Astrocyte of the hippocampus (primary cell): ENCODE measurements around the gene METTL25B.

Source experiments
- DNase-seq: peaks from one replicate; pipeline ENCODE4 v3.0.0; 2011; ENCODE audit warnings: low read depth, low spot score

METTL25B gene

DNA sequence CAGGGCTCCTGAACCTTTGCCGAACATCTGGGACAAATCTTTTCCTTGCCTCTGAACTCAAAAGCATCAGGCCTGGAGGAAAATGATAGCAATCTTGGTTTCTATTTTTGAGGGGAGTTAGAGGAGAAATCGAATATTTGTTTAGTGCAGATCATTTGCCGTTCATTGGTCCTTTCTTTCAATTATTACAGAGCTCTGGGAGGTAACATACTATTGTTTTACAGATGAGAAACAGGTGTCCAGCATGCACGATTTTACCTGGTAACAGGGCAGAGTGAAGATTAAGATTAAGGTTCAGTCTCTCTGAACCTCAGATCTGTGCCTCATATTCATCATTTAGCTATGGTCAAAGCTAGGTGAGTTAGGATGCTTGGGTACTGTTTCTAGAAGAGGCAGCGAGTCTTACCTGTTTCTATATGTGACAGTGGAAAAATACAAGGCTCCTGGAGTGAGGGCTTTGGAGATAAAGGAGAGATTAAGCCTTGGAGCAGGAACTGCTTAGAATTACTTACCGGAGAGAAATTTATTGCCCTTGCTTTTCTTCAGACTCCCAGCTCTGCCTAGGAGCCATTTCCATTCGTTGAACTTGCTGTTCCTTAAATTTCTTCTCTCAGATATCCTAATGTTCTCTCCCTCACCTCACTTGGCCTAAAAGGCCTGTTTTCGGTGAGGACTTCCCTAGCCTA lies 40.5 kb downstream of the METTL25B start:
- no peak for DNase-seq

DNA sequence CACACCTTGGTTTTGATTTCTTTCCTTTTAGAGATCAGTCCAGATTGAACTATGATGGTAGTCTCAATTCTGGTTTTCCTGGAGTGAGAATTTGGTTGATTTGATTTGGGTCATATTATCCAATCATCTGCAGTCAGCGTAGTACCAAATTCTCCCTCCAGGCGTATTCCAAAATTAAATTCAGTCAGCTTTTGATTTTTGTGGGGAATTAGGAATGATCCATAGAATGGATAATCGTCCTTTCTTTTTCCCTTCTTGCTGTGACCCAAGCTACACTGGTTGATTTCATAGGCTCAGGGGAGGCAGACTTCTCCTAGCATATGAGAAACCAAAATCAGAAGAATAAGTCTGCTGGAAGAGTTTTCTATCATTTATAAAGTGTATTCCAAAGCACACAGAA lies 44.0 kb downstream of the METTL25B start:
- DNase-seq, result no peak

DNA sequence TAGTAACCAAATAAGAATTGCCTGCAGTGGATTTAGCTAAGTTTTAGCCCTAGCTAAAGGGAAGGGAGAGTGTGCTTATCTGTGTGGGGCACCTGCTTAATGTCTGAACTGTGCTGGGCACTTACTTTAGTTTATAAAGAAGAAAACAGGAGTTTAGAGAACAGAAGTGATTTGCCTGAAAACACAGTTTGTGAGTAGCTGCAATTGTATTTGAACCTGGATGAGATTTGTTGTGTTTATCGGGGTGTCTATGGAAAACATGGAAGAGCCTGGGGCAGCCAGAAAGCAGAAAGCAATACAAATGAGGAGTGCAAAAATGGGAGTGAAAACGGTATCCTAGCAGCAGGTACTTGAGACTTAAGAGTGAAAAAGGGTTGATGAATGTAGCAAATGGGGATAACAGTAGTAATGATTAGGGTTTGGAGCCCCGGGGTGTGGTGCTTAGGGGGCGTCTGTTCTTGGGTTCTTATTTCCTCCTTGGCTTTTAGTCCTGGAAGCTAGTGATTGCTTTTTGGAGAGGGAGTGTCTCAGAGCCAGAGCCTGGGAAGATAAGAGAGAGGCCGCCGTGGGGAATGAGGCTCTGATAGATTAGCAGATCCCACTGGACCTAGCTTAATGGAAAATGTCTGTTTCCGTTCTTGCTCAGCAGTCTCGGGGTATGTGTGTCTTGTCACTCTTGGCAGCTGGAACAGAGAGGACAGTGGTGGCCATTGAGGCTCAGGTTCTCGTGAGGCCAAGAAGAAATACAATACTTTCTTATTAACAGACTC lies 44.6 kb downstream of the METTL25B start:
- no peak for DNase-seq

DNA sequence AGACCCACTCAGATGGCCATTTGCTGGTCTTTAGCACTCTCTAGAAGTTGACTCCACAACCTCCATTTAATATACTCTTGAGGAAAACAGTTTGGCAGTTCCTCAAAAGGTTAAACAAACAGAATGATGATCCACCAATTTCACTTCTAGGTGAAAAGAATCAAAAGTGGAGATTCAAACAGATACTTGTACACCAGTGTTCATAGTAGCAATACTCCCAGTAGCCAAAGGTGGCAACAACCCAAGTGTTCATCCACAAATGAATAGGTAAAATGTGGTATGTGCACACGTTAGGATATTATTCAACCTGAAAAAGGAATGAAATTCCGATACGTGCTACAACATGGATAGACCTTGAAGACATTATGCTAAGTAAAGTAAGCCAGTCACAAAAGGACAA lies 45.3 kb downstream of the METTL25B start:
- no peak for DNase-seq

DNA sequence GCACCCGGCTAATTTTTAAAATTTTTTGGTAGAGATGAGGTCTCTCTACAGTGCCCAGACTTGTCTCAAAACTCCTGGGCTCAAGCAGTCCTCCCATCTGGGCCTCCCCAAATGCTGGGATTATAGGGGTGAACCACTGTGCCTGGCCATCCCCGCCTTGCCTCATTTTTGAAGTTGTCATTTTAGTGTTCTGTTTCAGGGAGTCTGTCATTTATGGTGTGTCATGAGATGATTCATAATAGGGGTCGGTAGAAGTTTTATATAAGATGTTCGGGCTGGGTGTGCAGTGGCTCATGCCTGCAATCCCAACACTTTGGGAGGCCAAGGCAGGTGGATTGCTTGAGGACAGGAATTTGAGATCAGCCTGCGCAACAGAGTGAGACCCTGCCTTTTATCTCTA lies 47.5 kb downstream of the METTL25B start:
- no peak for DNase-seq

DNA sequence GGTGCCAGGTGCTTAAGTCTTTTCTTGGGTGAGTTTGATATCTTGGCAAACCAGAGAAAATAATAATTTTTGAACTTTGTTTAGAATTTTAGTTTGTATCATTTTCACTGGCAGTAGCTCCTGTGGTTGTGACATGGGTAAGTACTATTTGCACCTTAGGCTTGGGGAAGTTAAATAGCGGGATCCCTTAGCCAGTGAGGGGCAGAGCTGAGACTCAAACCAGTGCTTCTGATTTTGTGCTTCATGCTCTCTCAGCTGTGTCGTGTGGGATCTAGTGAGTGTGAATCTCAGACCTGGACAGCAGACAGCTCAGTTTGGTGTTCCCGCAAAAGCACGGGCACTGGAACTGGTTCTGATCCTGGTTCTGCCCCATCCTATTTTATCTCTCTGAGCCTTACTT lies 48.7 kb downstream of the METTL25B start:
- DNase-seq, result no peak

DNA sequence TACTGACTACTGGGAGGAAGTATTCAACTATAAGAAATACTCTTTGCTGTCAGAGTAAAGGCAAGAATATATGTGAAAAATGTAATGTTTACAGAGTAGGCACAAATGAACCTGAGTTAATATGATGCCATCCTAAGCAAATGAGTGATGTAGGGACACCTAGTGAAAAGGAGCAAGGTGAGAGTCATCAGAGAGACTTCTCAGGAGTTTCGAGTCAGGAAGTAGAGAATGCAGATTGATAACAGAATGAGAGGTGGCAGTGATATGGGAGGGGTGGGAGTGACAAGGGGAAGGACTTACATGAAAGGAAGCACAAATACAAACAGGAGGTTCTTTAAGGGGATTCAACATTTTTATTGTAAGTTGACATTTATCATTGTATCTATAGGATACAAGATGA lies 49.3 kb downstream of the METTL25B start:
- DNase-seq, result no peak

DNA sequence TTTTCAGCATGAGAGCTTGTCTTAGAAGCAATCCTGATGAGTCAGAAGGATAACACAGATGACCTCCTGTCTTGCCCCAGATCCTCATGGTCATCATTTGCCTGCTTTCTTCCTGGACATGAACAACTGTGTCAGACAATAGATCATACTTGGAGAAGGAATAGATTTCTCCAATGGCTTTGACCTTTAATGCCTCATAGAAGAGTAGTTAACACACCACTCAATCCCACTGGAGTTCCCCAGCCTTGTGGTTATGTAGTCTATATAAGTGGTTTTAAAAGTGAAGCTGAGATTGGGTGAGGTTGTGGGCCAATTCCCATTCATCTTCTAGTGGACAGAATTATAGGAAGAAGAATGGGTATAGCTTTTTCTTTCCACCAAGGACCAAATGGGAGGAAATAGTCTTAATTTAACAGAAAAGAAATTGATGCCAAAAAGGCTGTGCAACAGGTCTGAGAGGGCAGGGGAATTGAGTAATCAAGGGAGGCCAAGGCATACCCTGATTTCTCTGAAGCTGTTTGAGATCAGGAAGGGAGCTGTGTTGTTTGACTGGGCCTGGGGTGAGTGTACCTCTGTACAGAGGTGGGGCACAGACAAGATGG lies 53.4 kb downstream of the METTL25B start:
- no peak for DNase-seq

DNA sequence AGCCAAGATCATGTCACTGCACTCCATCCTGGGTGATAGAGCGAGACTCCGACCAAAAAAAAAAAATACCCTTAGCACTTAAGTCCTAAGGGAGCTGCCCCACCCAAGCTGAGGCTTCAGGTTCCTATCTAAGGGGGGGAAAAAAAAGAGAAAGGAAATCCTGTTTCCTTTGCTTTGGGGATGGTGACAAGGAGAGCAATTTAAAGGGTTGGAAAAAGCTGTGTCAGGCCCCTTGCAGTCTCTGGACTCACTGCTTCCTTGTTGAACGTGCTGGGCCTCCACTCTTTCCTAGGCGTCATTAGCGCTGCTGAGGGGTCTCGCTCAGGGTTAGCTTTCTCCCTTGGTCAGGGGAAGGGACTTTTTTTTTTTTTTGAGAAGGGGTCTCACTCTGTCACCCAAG lies 57.2 kb downstream of the METTL25B start:
- DNase-seq, result no peak
